Fibroblast of mammary gland (primary cell): ENCODE measurements around the gene CACNA1C.

Experiments
- DNase-seq: peaks from one replicate; pipeline ENCODE4 v3.0.0-alpha.2; 2010; ENCODE audit warnings: low read depth
- H3K4me3 ChIP-seq: 2 replicates; pipeline ENCODE4 v1.5.1; 2011; ENCODE audit warnings: low read depth, mild to moderate bottlenecking, low read length, moderate library complexity; ENCODE audit not compliant: control insufficient read depth
- CTCF ChIP-seq: conservative IDR thresholded peaks from 2 replicates; pipeline ENCODE4 v1.5.1; 2011; ENCODE audit warnings: low read depth, low read length, inconsistent platforms; ENCODE audit not compliant: control insufficient read depth, insufficient read depth

The CACNA1C gene

DNA sequence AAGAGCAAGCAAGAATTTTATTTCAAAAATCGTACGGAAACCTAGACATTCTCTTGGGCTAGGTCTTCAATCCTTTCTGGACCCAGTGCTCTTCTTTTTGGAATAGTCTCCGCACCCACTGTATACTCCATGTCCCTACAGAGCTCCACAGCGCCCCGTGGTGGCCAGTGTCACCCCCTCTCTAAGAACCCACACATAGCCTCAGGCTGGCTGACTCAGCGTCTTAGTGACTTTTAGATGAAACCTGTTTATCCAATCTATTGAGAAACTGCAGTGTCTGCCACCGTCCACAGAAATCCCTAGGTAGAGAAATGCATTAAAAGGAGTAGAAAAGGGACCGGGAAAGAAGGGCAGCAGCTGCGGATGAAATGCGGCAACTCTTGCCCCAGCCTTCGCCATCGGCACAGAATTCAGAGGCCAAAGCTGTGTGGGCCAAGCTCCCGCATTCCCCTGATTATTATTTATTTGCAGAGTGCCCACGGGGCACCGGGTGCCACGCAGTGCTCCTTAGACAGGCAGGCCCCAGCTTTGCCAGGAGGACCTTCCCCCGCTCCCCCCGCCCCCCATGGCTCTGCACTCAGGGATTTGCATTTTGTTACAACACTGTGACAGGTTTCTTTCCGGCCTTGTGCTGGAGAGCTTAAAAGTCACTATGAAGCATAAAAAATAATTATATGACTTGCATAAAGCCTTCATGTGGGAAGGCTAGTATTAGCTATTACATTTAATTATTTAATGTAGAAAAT lies 571.9 kb downstream of the CACNA1C start:
- H3K4me3 ChIP-seq, result no peak overlapping the region
- peak; percentile 30 for DNase-seq
- peak; percentile 39 for TF ChIP-seq CTCF

DNA sequence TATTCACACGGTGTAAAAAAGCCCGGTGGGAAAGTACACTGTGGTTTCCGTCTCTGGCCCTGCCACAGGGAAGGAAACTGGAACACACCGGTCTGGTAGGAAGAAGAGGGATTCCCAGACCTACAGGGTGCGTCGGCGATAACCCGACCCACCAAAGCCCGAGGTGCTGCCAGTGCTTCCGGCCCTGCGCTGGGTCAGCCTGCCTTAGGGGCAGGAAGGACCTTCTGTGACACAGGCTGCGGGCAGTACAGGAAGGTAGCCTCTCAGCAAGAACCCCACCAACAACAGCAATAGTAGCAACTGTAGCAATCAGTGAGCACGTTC lies 572.5 kb downstream of the CACNA1C start:
- no peak overlapping the region for H3K4me3 ChIP-seq
- no peak for DNase-seq
- TF ChIP-seq CTCF, result no peak

DNA sequence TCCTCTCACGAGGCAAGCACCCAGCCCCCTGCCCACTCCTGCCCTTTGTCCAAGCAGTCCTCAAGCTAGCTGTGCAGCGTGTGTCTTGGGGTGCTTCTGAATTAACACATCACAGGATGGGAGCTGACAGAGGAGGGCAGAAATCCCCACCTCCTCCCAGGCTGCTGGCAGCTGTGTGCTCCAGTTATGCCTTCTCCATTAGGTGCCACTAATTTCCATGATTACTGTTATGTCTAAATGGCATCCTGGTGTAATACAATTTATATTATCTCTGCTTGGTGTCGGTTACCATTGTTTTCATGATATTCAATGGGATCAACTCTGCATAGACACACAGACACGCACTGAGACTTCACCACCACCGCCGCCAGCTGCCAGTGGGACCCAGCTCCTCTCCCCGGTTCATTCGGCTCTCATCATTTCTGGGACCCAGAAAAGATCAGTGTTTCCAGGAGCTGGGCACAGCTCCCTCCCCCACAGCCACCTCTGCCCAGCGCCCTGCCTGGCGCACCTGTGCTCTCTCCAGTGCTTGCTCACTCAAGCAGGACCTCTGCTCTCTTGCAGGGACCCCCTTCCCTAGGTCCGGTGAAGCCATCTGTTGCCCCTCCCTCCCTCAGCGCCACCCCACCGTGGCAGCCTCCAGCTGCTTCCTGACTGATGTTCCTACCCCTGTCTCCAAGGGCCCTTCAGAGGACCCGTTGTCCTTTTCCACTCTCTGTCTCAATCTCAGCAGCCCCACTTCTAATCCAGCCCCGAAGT lies 574.5 kb downstream of the CACNA1C start:
- no peak for TF ChIP-seq CTCF
- no peak for DNase-seq
- H3K4me3 ChIP-seq, result no peak overlapping the region

- no peak overlapping the region for H3K4me3 ChIP-seq
- no peak for DNase-seq
- no peak for TF ChIP-seq CTCF
Observed at GRCh38 chr12:2627835-2628191, 575.0 kb downstream of the CACNA1C start.

GRCh38 chr12:2628401-2628800 lies 575.6 kb downstream of the CACNA1C start:
- DNase-seq, result no peak
- TF ChIP-seq CTCF, result no peak
- no peak overlapping the region for H3K4me3 ChIP-seq

GRCh38 chr12:2629051-2629450 lies 576.3 kb downstream of the CACNA1C start:
- DNase-seq, result peak; percentile 25
- TF ChIP-seq CTCF, result no peak
- H3K4me3 ChIP-seq, result no peak overlapping the region
